ENCODE results near the gene MTRF1. TPM values are rescaled to one million over a fixed set of nuclear protein-coding genes. Genes with fewer than 3 reads are reported as not detected.

Gene MTRF1
- polyA plus RNA-seq, 1 experiment: 5.2 TPM

DNA sequence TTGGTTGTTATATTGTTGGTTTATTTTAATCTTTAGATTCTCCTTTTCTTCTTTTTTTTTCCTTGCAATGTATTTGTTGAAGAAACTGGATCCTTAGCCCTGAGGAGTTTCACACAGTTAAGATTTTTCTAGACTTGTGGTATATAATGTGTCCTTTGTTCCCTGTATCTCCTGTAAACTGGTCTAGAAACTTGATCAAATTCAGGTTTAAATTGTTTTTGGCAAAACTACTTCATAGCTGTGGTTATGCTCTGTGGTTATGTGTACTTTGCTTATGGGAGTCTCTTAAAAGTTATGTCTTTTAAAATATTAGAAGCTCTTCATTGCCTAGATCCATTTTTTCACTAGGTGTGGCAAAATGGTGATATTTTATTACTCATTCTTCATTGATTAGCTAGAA lies 3.7 kb upstream of the MTRF1 start:
- POLR2A ChIA-PET: no interaction called here
- DNase-seq (ENCODE audit: low read depth): no peak

DNA sequence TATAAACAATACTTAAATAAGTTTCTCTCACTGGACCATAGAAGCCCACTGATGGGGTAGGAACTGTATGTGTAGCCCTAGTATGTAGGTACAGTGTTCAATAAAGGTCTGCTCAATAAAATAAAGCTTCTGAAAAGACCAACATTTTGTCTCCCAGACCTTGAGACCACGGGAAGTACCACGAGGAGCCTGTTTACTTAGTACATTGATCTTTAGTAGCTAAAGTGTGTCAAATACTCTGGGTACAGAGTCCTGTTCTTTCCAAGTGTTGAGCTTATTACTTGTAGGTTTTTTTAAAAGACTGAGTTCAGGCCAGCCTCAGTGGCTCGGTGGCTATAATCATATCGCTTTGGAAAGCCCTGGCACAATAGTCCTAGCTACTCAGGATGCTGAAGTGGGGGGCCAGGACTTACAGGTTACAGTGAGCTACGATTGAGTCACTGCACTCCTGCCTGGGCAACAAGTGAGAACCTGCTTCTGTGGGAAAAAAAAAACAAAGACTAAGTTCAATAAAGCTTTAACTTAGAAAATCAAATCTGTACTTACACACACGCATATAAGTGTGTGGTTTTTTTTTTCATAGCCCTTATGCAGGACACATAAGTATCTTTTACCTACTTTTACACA lies 3.4 kb downstream of the MTRF1 start:
- 0 out of 2 replicates have a peak, but pooled peaks cover 3% of the 10 kb centered on the region for H3K36me3 ChIP-seq (ENCODE audit: control insufficient read depth, insufficient read depth, low read length)

More for the DNA sequence above, 3.7 kb upstream of the MTRF1 start:
- CTCF ChIA-PET: no interaction called here
- H3K36me3 ChIP-seq (ENCODE audit: control insufficient read depth, insufficient read depth, low read length): no peaks in the 10 kb centered on the region
- H3K27me3 ChIP-seq (ENCODE audit: control insufficient read depth, insufficient read depth, low read length): no peaks in the 10 kb centered on the region
- no peak overlapping the region for H3K4me3 ChIP-seq (ENCODE audit: low read depth, low read length)
- TF ChIP-seq, protein P1, sequence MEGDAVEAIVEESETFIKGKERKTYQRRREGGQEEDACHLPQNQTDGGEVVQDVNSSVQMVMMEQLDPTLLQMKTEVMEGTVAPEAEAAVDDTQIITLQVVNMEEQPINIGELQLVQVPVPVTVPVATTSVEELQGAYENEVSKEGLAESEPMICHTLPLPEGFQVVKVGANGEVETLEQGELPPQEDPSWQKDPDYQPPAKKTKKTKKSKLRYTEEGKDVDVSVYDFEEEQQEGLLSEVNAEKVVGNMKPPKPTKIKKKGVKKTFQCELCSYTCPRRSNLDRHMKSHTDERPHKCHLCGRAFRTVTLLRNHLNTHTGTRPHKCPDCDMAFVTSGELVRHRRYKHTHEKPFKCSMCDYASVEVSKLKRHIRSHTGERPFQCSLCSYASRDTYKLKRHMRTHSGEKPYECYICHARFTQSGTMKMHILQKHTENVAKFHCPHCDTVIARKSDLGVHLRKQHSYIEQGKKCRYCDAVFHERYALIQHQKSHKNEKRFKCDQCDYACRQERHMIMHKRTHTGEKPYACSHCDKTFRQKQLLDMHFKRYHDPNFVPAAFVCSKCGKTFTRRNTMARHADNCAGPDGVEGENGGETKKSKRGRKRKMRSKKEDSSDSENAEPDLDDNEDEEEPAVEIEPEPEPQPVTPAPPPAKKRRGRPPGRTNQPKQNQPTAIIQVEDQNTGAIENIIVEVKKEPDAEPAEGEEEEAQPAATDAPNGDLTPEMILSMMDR (IDR thresholded peaks at IDR 0.05; ENCODE audit: insufficient read depth, low read depth, low read length): no peak

DNA sequence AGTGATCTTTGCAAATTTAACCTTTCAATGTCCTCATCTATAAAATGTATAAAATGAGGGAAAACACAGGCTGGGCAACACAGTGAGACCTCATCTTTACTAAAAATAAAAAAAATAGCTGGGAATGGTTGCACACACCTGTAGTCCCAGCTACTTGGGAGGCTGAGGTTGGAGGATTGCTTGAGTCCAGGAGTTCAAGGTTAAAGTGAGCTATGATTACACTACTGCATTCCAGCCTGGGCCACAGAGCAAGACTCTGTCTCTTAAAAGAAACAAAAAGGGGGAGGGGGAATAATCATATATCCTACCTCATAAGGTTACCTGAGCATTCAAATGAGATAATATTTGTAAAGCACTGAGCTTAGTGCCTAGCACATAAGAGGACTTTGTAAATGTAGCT lies 5.8 kb downstream of the MTRF1 start:
- no peak for DNase-seq (ENCODE audit: low read depth)
- ChIA-PET POLR2A (no interaction called here), CTCF (interaction anchor here (0.6 kb wide), 1 partner anchor 16 kb away, joined by 3 read pairs; no protein-coding TSS in a partner anchor)
- TF ChIP-seq, protein P1 (IDR thresholded peaks at IDR 0.05; ENCODE audit: insufficient read depth, low read depth, low read length): no peak
- Histone ChIP-seq H3K36me3 (ENCODE audit: control insufficient read depth, insufficient read depth, low read length) (0 out of 2 replicates have a peak, but pooled peaks cover 3% of the 10 kb centered on the region), H3K27me3 (ENCODE audit: control insufficient read depth, insufficient read depth, low read length) (no peaks in the 10 kb centered on the region), H3K4me3 (ENCODE audit: low read depth, low read length) (no peak overlapping the region)

More for the DNA sequence above, 3.4 kb downstream of the MTRF1 start:
- no peaks in the 10 kb centered on the region for H3K27me3 ChIP-seq (ENCODE audit: control insufficient read depth, insufficient read depth, low read length)
- CTCF ChIA-PET: no interaction called here
- TF ChIP-seq, protein P1 (IDR thresholded peaks at IDR 0.05; ENCODE audit: insufficient read depth, low read depth, low read length): no peak
- DNase-seq (ENCODE audit: low read depth): no peak
- POLR2A ChIA-PET: no interaction called here
- no peak overlapping the region for H3K4me3 ChIP-seq (ENCODE audit: low read depth, low read length)

DNA sequence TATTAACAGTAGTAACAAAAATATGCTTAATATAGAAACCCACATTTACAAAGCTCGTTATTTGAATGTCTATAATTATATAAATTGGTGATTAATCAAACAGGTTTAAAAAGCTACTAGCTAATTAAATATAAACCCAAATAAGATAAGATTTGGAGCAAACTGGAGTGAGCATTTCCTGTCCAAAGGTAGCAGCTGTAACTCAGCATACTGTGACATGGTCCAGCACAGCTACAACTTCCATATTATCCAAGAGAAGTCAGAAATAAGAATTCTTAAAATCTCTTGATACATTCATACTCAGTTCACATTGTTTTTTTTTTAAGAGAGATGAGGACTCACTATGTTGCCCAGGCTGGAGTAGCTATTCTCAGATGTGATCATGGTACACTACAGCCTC lies 8.5 kb downstream of the MTRF1 start:
- ChIA-PET POLR2A (no interaction called here), CTCF (interaction anchor here (0.6 kb wide), 1 partner anchor 12 kb away, joined by 4 read pairs; no protein-coding TSS in a partner anchor)

DNA sequence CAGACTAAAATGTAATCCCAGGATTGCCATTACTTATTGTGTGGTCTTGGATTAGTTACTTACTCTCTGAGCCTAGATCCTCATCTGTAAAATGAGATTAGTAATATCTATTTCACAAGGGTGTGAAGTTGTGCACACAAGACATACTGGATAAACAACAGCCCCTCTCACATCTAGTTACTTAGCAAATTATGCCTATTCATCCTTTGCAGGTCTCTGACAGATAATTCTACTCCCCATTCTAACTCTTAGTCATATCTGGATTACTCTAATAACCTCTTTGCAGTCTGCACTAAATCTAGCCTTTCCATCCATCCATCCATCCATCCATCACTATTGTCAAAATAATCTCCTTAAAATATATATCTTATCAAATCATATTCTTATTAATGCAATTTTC lies 12.4 kb downstream of the MTRF1 start:
- Histone ChIP-seq H3K36me3 (ENCODE audit: control insufficient read depth, insufficient read depth, low read length) (peaks cover 6% of the 10 kb centered on the region), H3K27me3 (ENCODE audit: control insufficient read depth, insufficient read depth, low read length) (no peaks in the 10 kb centered on the region), H3K4me3 (ENCODE audit: low read depth, low read length) (no peak overlapping the region)
- ChIA-PET CTCF (interaction anchor here (0.7 kb wide), 1 partner anchor 61 kb away, joined by 3 read pairs; no protein-coding TSS in a partner anchor), POLR2A (no interaction called here)
- TF ChIP-seq, protein P1 (IDR thresholded peaks at IDR 0.05; ENCODE audit: insufficient read depth, low read depth, low read length): no peak
- no peak for DNase-seq (ENCODE audit: low read depth)

More for the DNA sequence above, 8.5 kb downstream of the MTRF1 start:
- Histone ChIP-seq H3K27me3 (ENCODE audit: control insufficient read depth, insufficient read depth, low read length) (no peaks in the 10 kb centered on the region), H3K36me3 (ENCODE audit: control insufficient read depth, insufficient read depth, low read length) (peaks cover 4% of the 10 kb centered on the region; the same call in 1 of the 2 replicates), H3K4me3 (ENCODE audit: low read depth, low read length) (no peak overlapping the region)
- DNase-seq (ENCODE audit: low read depth): no peak
- TF ChIP-seq, protein P1 (IDR thresholded peaks at IDR 0.05; ENCODE audit: insufficient read depth, low read depth, low read length): no peak

All from BJ (cell line).